Measurements from ENCODE around the gene SLC7A1. TPM values are rescaled to one million over a fixed set of nuclear protein-coding genes. Genes with fewer than 3 reads are reported as not detected.

Gene SLC7A1
- total and polyA plus RNA-seq, 2 experiments from 2014 or later = 23.0 to 74.7 TPM

DNA sequence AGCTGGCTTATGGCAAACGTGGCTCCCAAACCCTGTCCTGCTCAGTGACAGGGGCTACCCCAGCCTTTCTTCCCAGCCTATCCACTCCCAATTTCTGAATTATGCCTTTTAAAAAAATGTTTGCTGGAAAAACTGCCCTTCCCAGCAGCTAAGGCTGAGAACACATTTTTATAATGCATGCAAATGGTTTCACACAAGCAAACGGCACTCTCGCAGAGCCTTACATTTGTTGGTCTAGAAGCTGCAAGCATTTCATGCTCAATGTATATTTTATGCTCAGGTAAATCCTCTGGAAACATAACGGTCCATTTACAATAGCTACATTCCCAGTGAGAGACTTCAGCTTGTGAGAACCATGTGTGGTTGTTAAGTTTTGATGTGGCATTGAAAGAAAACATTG, 61.4 kb downstream of the SLC7A1 start (continued):
- TF ChIP-seq, protein P1, sequence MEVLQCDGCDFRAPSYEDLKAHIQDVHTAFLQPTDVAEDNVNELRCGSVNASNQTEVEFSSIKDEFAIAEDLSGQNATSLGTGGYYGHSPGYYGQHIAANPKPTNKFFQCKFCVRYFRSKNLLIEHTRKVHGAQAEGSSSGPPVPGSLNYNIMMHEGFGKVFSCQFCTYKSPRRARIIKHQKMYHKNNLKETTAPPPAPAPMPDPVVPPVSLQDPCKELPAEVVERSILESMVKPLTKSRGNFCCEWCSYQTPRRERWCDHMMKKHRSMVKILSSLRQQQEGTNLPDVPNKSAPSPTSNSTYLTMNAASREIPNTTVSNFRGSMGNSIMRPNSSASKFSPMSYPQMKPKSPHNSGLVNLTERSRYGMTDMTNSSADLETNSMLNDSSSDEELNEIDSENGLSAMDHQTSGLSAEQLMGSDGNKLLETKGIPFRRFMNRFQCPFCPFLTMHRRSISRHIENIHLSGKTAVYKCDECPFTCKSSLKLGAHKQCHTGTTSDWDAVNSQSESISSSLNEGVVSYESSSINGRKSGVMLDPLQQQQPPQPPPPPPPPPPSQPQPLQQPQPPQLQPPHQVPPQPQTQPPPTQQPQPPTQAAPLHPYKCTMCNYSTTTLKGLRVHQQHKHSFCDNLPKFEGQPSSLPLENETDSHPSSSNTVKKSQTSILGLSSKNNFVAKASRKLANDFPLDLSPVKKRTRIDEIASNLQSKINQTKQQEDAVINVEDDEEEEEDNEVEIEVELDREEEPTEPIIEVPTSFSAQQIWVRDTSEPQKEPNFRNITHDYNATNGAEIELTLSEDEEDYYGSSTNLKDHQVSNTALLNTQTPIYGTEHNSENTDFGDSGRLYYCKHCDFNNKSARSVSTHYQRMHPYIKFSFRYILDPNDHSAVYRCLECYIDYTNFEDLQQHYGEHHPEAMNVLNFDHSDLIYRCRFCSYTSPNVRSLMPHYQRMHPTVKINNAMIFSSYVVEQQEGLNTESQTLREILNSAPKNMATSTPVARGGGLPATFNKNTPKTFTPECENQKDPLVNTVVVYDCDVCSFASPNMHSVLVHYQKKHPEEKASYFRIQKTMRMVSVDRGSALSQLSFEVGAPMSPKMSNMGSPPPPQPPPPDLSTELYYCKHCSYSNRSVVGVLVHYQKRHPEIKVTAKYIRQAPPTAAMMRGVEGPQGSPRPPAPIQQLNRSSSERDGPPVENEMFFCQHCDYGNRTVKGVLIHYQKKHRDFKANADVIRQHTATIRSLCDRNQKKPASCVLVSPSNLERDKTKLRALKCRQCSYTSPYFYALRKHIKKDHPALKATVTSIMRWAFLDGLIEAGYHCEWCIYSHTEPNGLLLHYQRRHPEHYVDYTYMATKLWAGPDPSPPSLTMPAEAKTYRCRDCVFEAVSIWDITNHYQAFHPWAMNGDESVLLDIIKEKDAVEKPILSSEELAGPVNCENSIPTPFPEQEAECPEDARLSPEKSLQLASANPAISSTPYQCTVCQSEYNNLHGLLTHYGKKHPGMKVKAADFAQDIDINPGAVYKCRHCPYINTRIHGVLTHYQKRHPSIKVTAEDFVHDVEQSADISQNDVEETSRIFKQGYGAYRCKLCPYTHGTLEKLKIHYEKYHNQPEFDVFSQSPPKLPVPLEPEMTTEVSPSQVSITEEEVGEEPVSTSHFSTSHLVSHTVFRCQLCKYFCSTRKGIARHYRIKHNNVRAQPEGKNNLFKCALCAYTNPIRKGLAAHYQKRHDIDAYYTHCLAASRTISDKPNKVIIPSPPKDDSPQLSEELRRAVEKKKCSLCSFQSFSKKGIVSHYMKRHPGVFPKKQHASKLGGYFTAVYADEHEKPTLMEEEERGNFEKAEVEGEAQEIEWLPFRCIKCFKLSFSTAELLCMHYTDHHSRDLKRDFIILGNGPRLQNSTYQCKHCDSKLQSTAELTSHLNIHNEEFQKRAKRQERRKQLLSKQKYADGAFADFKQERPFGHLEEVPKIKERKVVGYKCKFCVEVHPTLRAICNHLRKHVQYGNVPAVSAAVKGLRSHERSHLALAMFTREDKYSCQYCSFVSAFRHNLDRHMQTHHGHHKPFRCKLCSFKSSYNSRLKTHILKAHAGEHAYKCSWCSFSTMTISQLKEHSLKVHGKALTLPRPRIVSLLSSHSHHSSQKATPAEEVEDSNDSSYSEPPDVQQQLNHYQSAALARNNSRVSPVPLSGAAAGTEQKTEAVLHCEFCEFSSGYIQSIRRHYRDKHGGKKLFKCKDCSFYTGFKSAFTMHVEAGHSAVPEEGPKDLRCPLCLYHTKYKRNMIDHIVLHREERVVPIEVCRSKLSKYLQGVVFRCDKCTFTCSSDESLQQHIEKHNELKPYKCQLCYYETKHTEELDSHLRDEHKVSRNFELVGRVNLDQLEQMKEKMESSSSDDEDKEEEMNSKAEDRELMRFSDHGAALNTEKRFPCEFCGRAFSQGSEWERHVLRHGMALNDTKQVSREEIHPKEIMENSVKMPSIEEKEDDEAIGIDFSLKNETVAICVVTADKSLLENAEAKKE (CRISPR knock-in tag; IDR thresholded peaks at IDR 0.05) = no peak

DNA sequence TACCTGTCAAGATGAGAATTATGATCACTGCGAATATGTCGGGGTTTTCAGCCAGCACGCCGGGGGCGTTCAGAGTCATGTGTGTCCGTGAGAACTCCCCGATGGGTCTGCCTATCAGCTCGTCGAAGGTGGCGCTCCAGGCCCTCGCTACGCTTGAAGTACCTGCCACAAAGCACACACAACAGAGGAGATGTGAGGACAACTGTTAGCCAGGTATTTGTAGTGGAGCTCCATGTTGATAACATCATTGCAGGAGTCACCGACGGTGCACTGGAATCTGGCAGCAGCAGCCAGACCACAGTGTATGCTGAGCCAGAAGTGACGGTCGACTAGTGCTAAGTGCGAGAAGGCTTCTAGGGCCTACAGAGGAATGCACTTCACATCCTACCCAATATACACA, 62.7 kb downstream of the SLC7A1 start:
- Histone ChIP-seq H3K4me3 (no peak overlapping the region), H3K36me3 (ENCODE audit: insufficient read depth) (peaks cover 65% of the 10 kb centered on the region), H3F3A (replicated peaks; ENCODE audit: low read depth) (no peaks in the 10 kb centered on the region), H3K4me2 (no peak overlapping the region), H3K27me3 (ENCODE audit: insufficient read depth) (no peaks in the 10 kb centered on the region), H3K27ac (ENCODE audit: low read depth) (no peak overlapping the region), H2AFZ (no peak overlapping the region), H3K9me2 (ENCODE audit: insufficient read depth) (no peaks in the 10 kb centered on the region), H3K4me1 (ENCODE audit: insufficient read depth) (no peaks in the 10 kb centered on the region), H3K79me2 (replicated peaks; ENCODE audit: insufficient read depth) (peaks cover 61% of the 10 kb centered on the region), H4K20me1 (replicated peaks; ENCODE audit: insufficient read depth) (peaks cover 24% of the 10 kb centered on the region)
- Mint-ChIP-seq H3K27me3 (ENCODE audit: insufficient read depth, low read depth, poor library complexity) (peaks cover 8% of the 10 kb centered on the region), H3K9me3 (no peaks in the 10 kb centered on the region), H3K36me3 (ENCODE audit: low read depth) (peaks cover 81% of the 10 kb centered on the region), H3K4me1 (peaks cover under 1% of the 10 kb centered on the region; the same call in 2 of the 3 replicates), H3K27ac (no peak overlapping the region; the same call in 1 of the 2 replicates), H3K4me3 (no peak overlapping the region; the same call in 2 of the 3 replicates)
- ATAC-seq (no peak), DNase-seq (ENCODE audit: low spot score) (no peak)
- TF ChIP-seq, protein P2, sequence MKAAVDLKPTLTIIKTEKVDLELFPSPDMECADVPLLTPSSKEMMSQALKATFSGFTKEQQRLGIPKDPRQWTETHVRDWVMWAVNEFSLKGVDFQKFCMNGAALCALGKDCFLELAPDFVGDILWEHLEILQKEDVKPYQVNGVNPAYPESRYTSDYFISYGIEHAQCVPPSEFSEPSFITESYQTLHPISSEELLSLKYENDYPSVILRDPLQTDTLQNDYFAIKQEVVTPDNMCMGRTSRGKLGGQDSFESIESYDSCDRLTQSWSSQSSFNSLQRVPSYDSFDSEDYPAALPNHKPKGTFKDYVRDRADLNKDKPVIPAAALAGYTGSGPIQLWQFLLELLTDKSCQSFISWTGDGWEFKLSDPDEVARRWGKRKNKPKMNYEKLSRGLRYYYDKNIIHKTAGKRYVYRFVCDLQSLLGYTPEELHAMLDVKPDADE (IDR thresholded peaks at IDR 0.05) = no peak
- TF ChIP-seq, protein P1 (CRISPR knock-in tag; IDR thresholded peaks at IDR 0.05) = no peak
- TF ChIP-seq ZNF331 (CRISPR knock-in tag; IDR thresholded peaks at IDR 0.05; ENCODE audit: low read depth) (no peak), EZH2phosphoT487 (IDR thresholded peaks at IDR 0.05; ENCODE audit: unreplicated experiment) (no peak), ZNF114 (CRISPR knock-in tag; IDR thresholded peaks at IDR 0.05) (no peak)
- TF ChIP-seq, protein P3, sequence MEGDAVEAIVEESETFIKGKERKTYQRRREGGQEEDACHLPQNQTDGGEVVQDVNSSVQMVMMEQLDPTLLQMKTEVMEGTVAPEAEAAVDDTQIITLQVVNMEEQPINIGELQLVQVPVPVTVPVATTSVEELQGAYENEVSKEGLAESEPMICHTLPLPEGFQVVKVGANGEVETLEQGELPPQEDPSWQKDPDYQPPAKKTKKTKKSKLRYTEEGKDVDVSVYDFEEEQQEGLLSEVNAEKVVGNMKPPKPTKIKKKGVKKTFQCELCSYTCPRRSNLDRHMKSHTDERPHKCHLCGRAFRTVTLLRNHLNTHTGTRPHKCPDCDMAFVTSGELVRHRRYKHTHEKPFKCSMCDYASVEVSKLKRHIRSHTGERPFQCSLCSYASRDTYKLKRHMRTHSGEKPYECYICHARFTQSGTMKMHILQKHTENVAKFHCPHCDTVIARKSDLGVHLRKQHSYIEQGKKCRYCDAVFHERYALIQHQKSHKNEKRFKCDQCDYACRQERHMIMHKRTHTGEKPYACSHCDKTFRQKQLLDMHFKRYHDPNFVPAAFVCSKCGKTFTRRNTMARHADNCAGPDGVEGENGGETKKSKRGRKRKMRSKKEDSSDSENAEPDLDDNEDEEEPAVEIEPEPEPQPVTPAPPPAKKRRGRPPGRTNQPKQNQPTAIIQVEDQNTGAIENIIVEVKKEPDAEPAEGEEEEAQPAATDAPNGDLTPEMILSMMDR (conservative IDR thresholded peaks at IDR 0.05; ENCODE audit: low read depth in 2 of 2) = no peak
